DLD1 (cell line): Measurements from ENCODE around the gene MIGA2.
"Not testable (repeated sequence)": the region's sequence is repeated elsewhere in the genome, so short reads cannot be mapped to it uniquely, and the experiment has no call there.

Experiments used
- in situ Hi-C: cut with HindIII; loops from 2 replicates; pipeline ENCODE4 v1.10.0; 2017; ENCODE audit warnings: low sequenced_read_pairs

Gene MIGA2

DNA sequence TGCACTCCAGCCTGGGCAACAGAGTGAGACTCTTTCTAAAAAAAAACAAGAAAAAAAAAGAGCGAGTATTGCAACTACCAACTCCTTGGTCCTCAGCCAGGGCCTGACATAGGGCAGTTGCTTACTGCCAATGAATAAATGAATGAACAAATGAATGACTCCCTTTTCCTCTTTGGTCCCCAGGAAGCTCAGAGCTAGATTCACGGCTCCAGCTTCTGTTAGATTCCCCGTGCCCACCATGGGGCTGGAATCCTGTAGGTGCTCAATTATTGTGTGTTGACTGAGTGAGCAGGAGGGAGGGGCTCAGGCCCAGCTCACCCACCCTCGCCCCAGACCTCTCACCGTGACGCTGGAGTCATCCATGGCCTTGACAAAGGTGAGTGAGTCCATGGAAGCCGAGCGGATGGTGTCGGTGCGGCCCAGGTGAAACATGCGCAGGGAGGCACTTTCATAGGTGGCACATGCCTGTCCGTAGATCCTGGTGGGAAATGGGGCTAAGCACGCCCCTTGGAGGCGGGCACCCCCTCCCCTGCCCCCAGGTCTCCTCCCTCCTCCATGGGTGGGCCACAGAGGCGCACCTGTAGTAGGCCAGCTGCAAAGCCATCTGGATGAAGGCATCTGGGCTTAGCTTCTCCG lies 61.4 kb downstream of the MIGA2 start:
- in situ Hi-C loops, result no loop called here

DNA sequence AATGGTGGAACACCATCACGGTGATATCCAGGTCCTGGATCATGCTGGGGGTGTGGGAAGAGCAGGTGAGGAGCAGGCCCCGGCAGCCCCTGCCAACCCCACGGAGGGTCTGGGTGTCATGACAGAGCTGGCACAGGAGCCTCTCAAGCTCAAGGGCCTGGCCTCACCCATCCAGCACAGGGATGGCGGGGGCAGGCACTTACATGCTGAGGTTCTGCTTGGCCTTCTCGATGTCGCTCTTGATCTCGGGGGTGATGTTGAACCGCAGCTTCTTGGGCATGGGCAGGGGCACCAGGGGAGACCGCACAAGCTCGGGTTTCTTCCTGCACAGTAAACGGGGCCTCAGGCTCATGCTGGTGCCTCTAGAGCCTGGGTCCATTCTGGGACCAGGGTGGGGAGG lies 61.9 kb downstream of the MIGA2 start:
- in situ Hi-C loops, result no loop called here

DNA sequence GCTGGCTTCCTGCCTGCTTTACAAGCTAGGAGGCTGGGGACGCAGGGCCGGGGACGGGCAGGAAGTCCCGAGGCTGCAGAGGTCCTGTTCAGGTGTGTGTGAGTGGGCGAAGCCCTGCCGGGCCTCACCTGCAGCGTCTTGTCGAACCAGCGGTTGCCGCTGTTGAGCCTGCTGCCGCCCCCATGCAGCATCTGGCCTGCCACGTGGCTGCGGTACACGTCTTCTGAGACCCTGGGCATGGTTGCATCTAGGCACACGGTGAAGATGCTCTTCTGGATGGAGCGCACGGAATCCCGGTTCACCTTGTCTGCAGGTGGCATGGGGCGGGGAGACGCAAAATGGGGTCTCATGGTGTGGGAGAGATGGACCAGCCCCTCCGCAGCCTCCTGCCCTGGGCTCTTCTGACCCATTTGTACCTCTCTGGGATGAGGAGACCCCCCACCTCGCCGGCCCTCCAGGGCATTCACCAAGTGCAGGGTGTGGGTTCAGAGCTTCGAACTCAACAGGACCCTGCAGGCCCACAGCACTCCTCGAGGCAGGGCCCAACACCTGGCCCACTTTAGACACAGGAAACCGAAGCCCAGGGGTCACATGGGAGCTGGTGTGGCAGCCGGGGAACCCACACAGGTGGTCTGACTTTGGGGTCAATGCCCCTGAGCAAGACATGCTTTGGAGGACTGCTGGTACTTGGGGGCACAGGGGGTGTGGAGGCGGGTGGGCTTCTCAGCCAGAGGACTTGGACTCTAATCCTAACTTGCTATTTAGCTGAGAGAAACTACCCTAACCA lies 64.2 kb downstream of the MIGA2 start:
- in situ Hi-C loops, result no loop called here

DNA sequence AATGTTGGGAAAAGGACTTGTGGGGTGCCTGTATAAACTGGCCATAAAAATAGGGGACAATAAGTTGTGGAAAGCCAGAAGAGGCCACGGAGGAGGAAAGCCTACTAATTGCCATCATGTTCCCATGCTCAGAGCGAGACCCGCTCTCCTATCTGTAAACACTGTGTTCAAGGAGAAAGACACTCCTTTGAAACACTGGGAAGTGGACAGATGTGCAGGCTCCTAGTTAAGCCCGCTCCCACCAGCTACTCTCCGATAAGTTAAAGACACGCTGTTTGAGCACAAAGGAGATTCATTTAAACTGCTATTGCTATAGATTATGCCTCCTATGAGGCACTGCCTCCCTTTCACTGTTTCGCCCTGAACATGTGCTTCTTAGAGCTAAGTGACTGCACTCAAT lies 64.9 kb downstream of the MIGA2 start:
- in situ Hi-C loops, result no loop called here

DNA sequence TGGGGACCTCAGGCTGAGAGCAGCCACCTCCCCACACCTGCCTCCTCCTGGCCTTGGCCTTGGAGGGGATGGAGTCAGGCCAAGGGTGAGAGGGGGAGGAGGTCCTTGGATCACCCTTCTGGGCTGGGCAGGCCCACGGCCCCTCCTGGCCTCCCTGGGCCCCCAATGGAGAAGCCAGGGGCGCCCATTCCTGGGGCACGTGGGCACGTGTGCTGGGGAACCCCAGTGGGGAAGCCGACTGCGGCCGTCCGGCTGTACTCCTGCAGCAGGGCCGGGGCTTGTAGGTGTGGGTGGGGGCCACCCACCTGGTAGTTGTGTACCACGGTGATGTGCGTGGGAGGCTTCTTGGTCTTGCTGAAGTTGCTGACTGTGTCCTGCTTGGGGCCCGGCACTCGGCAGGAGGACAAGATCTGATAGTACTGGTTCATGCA lies 65.7 kb downstream of the MIGA2 start:
- in situ Hi-C loops, result no loop called here

DNA sequence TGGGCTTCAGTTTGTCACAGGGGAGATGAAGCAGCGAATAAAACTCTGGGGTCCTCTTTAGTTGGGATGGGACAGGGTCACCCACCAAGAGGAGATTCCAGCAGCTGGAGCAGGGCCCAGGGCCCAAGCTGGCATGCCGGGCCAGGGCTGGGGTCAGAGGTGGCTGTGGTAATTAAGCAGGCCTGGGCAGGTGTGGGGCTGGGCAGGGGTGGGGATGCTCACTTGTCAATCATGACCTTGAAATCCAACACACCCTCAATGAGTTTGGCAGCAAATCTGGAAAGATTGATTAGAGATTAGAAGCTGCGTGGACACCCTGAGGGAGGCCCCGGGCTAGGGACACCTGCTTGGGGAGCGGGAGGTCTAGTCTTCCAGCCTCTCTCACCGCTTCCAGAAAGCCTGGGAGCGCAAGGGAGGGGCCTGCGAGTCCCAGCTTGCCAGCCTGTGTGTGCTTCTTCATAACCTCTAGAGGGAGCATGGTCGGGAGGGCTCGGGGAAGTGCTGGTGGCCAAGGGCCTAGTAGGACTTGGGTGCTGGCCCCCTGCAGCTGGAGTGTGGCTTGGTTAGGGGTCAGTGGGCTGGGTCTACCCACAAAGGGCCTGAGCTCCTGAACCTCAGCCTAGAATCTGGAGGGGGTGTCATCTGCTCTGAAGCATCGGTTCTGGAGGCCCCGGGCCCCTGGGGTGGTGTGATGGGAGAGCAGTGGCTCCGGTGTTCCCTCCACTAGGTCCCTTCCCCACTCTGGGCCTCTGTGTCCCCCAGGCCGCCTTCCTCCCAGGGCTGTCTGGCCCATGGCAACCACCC lies 66.6 kb downstream of the MIGA2 start:
- in situ Hi-C loops, result no loop called here

DNA sequence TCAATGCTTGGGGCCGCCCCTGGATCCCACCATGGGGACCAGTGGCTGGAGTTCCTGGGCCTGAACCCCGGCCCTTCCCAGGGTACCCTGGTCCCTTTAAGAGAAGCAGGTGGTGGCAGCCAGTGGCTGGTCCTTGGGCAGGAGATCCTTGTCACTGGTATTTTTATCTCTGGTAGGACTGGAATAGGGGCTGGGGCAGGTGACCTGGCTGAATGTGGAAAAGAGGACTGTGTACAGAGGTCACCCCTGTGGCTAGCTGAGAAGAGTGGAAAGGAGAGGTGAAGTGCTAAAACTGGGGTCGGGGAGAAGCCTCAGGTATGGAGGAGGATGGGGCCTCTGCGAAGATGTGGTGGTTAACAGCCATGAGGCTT lies 67.2 kb downstream of the MIGA2 start:
- in situ Hi-C loops, result no loop called here

DNA sequence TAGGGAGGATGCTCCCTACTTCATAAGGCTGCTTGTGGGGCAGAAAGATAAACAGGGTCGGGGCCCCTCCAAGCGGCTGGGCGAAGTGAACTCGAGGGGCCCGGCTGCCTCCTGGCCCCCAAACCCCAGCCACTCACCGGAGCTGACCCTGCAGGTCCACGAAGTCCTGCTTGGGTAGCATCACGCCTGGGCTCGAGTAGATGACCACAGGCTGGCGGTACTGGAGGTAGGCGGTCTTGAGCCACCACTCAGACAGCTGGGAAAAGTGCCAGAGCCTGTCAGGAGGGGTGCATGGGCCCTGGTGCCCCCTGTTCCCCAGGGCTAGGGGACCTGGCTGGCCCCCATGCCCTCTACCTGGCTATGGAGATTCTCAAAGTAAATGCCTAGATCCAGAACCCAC lies 67.6 kb downstream of the MIGA2 start:
- in situ Hi-C loops, result no loop called here

DNA sequence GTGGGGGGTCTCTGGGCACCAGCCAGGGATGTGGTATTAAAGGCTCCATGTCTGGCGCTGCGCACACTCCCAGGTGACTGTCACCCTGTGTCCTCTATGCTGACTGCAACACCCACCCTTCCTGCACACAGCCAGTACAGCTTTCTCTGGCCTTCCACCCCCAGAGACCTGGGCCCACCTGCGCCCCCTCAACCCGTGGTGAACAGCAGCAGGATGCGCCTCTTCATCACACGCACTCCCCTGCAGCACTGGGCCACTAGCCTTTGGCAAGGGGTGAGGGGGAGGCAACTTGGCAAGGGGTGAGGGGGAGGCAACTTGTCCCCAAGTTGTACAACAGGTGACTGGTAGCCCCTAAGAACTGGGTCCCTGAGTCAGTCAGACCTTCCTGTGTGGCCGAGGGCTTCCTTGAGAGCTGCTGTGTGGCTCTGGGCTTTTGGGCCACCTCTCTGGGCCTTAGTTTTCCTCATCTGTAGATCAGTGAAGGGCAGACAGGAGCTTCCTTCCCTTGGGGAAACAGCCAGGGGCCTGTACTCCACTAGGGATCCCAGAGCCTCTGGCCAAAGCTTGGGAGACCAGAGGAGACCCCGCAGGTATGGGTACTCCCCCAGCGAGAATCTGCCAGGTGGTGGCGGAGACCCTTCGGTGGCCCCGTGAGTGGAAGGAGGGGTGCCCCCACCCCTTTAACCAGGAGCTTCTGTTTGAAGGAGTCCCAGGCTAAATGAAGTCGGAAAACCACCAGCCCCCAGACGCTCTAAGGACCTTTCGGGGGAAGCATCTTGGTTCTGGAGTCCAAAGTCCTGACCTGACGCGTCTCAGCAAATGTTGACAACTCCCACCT lies 69.7 kb downstream of the MIGA2 start:
- in situ Hi-C loops, result no loop called here

DNA sequence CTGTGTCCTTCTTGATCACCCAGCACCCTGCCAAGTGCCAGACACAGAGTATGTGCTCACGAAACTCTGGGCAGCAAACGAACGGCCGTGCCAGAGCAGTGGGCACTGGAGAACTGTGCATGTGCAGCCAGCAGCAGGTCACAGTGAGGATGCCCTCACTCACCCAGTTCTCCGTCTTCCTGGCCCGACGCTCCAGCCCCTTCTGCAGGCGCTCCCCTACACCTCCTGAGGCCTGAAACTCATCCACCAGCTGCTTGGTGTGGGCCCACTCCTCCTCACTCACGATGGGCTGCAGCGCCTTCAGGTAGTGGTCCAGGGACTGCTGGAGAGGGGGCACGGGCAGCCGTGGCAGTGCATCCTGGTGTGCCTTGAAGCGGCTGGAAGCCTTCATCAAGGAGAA lies 71.2 kb downstream of the MIGA2 start:
- in situ Hi-C loops, result no loop called here

DNA sequence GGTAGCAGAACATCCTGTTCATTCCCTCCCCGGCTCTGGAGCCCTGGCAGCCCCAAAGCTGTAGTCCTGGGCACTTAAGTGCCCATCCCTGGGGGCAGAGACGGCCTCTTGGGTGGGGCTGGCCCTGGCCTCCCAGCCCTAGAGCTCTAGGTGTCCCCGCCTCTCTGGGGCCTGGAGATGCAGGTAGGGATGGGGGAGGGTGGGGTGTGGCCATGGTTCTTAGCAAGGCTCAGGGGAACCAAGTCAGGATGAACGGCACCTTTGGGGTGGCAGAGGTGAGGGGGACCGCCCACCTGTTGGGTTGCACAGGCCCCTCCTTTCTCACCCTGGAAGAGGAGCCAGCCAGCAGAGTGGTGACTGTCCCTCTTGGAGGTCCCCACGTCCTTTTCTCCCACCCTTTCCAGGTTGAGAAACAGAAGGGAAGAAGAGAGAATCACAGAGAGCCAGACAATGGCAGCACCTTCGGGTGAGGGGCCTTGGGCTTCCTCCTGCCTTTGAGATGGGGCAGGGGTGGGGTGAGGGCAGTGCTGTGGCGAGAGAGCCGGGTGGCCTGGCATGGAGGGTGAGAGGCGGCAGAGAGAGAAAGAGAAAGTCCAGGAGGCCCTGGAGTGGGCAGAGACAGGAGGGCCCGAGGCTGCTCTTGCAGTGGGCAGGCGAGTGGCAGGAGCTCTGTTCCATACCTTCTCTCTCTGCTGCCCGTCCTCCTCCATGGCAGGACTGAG lies 71.8 kb downstream of the MIGA2 start:
- in situ Hi-C loops, result no loop called here

DNA sequence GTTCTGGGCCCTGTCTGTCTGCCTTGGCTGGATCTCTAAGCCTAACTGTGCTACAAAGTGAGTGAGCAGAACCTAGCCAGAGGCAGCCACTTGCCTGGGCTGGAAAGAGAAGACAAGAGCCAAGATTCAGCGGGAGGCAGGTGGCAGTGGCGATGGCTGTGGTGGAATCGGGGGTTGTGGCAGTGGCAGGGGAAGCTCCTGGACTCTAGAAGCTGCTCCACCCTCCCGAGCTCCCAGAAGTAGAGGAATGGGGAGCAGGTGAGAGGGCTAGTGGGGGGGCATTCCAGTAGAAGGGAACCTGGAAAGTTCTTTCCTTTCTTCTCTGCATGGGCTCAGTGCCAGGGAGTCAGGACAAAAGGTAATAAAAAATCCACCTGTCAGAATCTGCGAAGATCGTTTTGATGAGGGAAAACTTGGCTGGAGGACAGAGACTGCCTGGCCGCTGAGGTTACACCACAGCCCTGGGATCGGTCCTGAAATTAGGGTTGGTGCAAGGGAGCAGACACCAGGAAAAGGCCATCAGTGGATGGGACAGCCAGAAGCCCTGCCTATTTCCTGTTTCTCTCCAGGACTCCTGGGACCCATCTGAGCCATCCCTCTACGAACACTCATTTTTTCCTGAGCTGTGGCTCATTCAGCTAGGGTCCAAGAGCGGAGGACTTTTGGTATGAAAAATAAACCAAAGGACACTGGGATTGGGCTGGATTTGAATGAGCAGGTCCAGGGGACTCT lies 72.5 kb downstream of the MIGA2 start:
- in situ Hi-C loops, result no loop called here

DNA sequence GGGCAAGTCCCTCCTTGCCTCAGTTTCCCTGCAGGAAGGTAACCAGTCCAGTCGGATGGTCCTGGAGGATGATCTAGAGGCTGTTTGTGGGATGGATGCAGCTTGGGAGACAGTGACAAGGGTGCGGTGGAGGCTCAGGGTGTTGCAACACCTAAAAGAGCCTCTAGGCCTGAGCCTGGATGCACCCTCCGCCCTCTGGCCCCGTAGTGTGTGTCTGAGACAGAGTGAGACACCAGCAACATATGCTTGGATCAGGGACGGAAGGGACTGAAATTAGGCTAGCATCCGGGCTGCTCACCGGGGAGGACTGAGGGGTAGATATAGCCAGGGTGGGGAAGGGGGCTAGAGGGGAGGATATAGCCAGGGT lies 73.1 kb downstream of the MIGA2 start:
- in situ Hi-C loops, result no loop called here

DNA sequence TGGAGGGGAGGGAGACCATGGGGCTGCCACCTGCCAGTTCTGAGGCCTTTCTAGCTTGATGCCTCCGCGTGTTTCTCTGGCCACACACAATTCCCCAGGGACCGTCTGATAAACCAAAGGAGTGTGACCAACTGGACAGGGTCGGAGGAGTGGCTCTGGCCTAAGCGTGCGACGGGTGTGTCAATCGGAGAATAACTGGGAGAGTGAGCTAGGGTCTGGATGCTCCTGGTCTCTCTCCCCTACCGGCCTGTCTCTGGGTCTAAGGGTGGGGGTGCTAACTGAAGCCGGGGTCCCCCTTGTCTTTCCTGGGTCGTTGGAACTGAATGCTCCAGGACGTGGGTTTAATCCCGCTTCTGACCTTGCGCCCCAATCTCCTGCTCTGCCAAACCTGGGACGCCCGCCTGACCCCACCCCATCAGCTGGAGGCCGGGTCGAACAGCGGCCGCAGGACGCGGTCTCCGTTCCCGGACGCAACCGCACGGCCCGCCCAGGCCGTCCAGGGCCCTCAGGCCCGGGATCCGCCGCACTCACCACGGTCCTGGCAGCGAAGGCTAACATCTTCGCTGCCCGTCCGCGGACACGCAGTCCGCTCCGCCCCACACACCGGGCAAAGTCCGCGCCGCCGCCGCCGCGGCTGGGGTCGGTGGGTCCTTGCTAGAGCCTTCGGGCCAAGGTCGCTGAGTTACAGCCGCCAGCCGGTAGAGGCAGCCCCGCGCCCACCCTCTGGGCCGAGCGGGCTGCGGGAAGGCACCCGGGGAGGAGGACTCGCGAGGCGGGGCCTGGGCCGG lies 73.7 kb downstream of the MIGA2 start:
- in situ Hi-C loops, result no loop called here

DNA sequence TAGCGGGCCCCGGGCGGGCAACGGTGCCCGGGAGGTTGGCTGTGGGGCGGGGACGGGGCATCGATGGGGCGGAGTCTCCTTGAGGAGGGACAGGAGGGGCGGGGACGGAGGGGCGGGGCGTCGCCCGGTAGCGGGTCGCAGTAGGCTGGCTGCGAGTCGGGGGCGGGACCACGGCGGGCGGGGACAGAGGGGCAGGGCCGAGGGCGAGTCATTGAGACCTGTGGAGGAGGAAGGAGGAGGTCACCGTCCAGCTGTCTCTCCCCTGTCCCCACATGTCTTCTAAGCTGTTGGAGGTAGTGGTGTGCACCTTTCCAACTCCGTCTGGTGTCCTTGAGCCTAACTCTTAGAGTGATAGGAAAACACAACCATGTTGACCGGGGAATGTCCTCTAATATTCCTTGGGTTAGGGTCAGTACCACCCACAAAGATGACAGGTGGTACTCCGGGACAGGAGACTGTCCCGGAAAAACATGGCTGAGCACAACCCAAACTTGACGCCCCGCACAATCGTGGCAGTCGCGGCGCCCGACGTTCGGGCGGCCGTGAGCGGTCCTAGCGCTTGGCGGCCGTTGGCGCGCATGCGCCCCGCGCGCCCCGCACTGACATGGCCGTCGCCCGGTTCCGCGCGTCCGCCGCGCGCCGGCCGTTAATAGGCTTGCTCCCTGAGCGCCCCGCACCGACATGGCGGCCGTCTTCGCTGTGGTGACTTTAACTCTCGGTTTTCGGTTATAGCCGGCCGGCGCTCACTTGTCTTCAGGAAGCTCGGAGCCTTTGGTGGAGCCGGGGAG lies 74.5 kb downstream of the MIGA2 start, which contains the start of the genes CRAT and PTPA:
CRAT (minus strand) TSS at position 54 of the 788 bp plus-strand sequence. CDS start 284 bp downstream, outside the sequence.
PTPA (plus strand) TSS at position 676 of the 788 bp plus-strand sequence. CDS start 186 bp downstream, outside the sequence.
- in situ Hi-C loops, result no loop called here

DNA sequence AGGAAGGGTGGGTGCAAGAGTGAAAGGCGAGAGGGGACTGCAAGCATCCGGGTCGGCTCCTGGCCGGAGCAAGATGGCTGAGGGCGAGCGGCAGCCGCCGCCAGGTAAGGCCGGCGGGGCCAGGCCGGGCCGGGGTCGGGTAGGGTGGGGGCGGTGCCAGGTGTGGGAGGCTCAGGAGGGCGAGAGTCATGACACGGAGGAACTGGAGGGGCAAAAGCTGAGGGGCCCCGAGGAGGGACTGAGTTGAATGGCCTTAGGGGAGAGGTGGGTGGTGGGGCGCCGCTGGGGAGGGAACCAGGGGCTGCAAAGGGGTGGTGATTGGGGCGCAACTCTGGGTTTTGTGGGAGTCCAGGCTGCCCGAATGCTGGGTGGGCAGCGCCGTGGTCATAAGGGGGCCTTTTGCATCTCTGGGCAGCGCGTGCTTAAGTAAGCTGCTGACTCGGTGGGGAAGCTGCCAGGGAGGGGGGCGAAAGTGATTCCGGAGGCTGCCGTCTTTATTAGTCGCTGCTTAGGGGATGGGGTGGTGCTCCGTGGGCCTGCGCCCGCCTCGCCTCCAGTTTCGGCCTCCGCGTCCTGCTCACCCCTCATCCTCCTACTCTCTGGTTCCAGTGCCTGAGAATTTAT lies 75.2 kb downstream of the MIGA2 start:
- in situ Hi-C loops, result no loop called here

DNA sequence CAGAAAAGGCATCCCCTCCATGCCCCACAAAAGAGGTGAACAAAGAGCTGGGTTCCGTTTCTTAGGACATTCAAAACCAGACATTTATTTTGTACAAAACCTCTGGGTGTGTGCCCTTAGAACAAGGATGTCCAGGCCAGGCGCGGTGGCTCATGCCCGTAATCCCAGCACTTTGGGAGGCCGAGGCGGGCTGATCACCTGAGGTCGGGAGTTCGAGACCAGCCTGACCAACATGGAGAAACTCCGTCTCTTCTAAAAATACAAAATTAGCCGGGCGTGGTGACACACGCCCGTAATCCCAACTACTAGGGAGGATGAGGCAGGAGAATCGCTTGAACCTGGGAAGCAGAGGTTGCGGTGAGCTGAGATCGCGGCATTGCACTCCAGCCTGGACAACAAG lies 76.1 kb downstream of the MIGA2 start:
- in situ Hi-C loops, result not testable (repeated sequence)
